ENCODE data around the gene HTR6.

The HTR6 gene

GRCh38 chr1:19706136-19706535 is 41.5 kb downstream of the HTR6 start:
- H3K4me1 ChIP-seq, result no peaks in the 10 kb centered on the region
- TF ChIP-seq CTCF (IDR thresholded peaks at IDR 0.05), result no peak
- no peaks in the 10 kb centered on the region for H3K79me2 ChIP-seq

GRCh38 chr1:19708567-19709110 is 44.0 kb downstream of the HTR6 start:
- Histone ChIP-seq H3K4me2 (ENCODE audit: low read length) (no peak overlapping the region), H3K4me3 (ENCODE audit: low read depth, low read length) (no peak overlapping the region), H3K27me3 (ENCODE audit: control insufficient read depth, insufficient read depth, low read length) (no peaks in the 10 kb centered on the region), H3K27ac (no peak overlapping the region), H3K9me3 (ENCODE audit: control insufficient read depth, low read length) (no peaks in the 10 kb centered on the region), H3K9ac (no peak overlapping the region), H3K79me2 (no peaks in the 10 kb centered on the region), H3K36me3 (ENCODE audit: control insufficient read depth, insufficient read depth, low read length) (no peaks in the 10 kb centered on the region), H2AFZ (no peak overlapping the region), H3K4me1 (no peaks in the 10 kb centered on the region)
- TF ChIP-seq CTCF (IDR thresholded peaks at IDR 0.05), result no peak

More at GRCh38 chr1:19706136-19706535, 41.5 kb downstream of the HTR6 start:
- no peak overlapping the region for H3K27ac ChIP-seq
- H3K9ac ChIP-seq, result no peak overlapping the region
- H3K27me3 ChIP-seq (ENCODE audit: control insufficient read depth, insufficient read depth, low read length), result no peaks in the 10 kb centered on the region
- no peak overlapping the region for H2AFZ ChIP-seq
- no peak overlapping the region for H3K4me2 ChIP-seq (ENCODE audit: low read length)
- no peaks in the 10 kb centered on the region for H3K36me3 ChIP-seq (ENCODE audit: control insufficient read depth, insufficient read depth, low read length)
- no peaks in the 10 kb centered on the region for H3K9me3 ChIP-seq (ENCODE audit: control insufficient read depth, low read length)
- no peak overlapping the region for H3K4me3 ChIP-seq (ENCODE audit: low read depth, low read length)

DNA sequence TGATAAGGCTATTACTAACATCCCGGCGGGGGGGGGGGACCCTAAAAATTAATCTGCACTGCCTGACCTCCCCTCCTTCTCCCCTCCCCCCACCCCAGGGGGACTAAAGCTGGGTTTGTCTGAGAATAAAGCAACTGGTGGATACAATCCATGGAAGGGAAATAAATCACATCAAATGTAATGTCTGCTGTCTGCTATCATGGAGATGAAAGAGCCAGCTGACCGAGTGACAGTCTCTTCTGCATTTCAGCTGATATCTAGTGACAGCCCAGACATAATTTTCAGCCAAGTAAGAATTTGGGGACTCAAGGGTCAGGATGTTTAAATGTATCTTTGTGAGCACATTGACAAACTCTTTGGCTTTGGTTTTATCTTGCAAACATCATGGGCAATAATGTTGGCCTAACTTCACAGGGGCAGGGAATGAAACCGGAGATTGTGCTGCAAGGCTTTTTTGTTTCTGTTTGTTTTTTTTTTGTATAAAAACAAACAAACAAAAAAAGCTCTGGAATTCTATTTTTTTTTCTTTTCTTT is 44.7 kb downstream of the HTR6 start:
- TF ChIP-seq CTCF (IDR thresholded peaks at IDR 0.05), result no peak
- Histone ChIP-seq H3K9ac (no peak overlapping the region), H3K4me1 (no peaks in the 10 kb centered on the region), H3K27me3 (ENCODE audit: control insufficient read depth, insufficient read depth, low read length) (no peaks in the 10 kb centered on the region), H3K4me2 (ENCODE audit: low read length) (no peak overlapping the region), H3K9me3 (ENCODE audit: control insufficient read depth, low read length) (no peaks in the 10 kb centered on the region), H3K79me2 (no peaks in the 10 kb centered on the region), H3K27ac (no peak overlapping the region), H3K4me3 (ENCODE audit: low read depth, low read length) (no peak overlapping the region), H2AFZ (no peak overlapping the region), H3K36me3 (ENCODE audit: control insufficient read depth, insufficient read depth, low read length) (no peaks in the 10 kb centered on the region)

- no peak overlapping the region for H3K27ac ChIP-seq
- no peak overlapping the region for H3K4me2 ChIP-seq (ENCODE audit: low read length)
- no peaks in the 10 kb centered on the region for H3K36me3 ChIP-seq (ENCODE audit: control insufficient read depth, insufficient read depth, low read length)
- no peak overlapping the region for H3K4me3 ChIP-seq (ENCODE audit: low read depth, low read length)
- H3K79me2 ChIP-seq, result no peaks in the 10 kb centered on the region
- H3K4me1 ChIP-seq, result no peaks in the 10 kb centered on the region
- H3K9me3 ChIP-seq (ENCODE audit: control insufficient read depth, low read length), result no peaks in the 10 kb centered on the region
- no peaks in the 10 kb centered on the region for H3K27me3 ChIP-seq (ENCODE audit: control insufficient read depth, insufficient read depth, low read length)
- no peak overlapping the region for H2AFZ ChIP-seq
- H3K9ac ChIP-seq, result no peak overlapping the region
- no peak for TF ChIP-seq CTCF (IDR thresholded peaks at IDR 0.05)
These were observed 46.3 kb downstream of the HTR6 start for GRCh38 chr1:19710825-19711611.

Data from parathyroid adenoma (tissue), 2 donors.